Stimulated activated CD8-positive, alpha-beta memory T cell treated with anti-CD3 and anti-CD28 coated beads, Interleukin-12 subunit alpha, Interleukin-12 subunit beta, amount 100 ng/mL, for 24 hours (primary cell): ENCODE results near the gene SAC3D1.

ENCODE experiments used
- DNase-seq: peaks from one replicate; pipeline ENCODE4 v3.0.0-alpha.2; 2020; ENCODE audit errors: extremely low read depth

Gene SAC3D1

GRCh38 chr11:65087827-65088226 lies 46.8 kb downstream of the SAC3D1 start:
- no peak for DNase-seq

- DNase-seq: no peak
Measured at GRCh38 chr11:65089621-65090020, 48.6 kb downstream of the SAC3D1 start.

- DNase-seq: no peak
Measured at GRCh38 chr11:65090628-65091027, 49.6 kb downstream of the SAC3D1 start.
